ENCODE measurements around the gene PRKCE.

The PRKCE gene

DNA sequence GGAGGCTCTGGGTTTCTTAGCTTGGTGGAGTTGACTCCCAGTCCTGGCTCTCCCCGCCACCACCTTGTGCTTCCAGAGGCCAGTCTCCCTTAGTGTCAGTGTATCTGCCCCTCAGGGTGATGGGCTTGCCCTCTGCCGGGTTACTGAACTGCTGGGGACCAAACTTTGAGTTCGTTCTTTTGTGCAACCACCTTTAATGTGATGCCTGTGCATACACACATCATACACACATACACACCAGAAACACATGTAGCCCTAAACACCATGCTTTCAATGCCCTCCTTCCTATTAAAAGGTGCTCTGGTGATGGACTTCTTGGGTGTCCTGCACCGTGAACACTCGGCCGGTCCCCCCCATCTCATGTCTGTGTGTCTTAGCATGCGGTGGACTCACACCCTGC is 330.6 kb downstream of the PRKCE start:
- TF ChIP-seq, protein P1, sequence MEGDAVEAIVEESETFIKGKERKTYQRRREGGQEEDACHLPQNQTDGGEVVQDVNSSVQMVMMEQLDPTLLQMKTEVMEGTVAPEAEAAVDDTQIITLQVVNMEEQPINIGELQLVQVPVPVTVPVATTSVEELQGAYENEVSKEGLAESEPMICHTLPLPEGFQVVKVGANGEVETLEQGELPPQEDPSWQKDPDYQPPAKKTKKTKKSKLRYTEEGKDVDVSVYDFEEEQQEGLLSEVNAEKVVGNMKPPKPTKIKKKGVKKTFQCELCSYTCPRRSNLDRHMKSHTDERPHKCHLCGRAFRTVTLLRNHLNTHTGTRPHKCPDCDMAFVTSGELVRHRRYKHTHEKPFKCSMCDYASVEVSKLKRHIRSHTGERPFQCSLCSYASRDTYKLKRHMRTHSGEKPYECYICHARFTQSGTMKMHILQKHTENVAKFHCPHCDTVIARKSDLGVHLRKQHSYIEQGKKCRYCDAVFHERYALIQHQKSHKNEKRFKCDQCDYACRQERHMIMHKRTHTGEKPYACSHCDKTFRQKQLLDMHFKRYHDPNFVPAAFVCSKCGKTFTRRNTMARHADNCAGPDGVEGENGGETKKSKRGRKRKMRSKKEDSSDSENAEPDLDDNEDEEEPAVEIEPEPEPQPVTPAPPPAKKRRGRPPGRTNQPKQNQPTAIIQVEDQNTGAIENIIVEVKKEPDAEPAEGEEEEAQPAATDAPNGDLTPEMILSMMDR (IDR thresholded peaks at IDR 0.05): no peak

- TF ChIP-seq, protein P1 (IDR thresholded peaks at IDR 0.05): no peak
Measured at GRCh38 chr2:45983213-45983612, 331.7 kb downstream of the PRKCE start.

DNA sequence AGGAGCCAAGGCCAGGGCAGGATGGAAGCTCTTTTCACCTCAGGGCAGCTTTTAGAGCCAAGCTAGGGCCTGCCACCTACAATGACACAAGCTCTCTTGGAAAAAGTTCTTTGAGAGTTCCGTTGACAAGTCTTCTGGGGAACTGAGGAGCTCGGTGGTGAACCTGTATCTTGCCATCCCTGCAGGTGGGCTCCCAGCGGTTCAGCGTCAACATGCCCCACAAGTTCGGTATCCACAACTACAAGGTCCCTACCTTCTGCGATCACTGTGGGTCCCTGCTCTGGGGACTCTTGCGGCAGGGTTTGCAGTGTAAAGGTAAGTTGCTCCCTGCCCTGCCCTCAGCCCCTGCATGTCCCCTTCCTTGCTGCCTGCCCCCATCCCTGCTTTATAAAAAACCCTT is 332.9 kb downstream of the PRKCE start:
- TF ChIP-seq, protein P1 (IDR thresholded peaks at IDR 0.05): no peak

GRCh38 chr2:45984896-45985473 is 333.5 kb downstream of the PRKCE start:
- TF ChIP-seq, protein P1 (IDR thresholded peaks at IDR 0.05): no peak

GRCh38 chr2:45986509-45986908 is 335.0 kb downstream of the PRKCE start:
- TF ChIP-seq, protein P1 (IDR thresholded peaks at IDR 0.05): no peak

GRCh38 chr2:45987856-45988255 is 336.4 kb downstream of the PRKCE start:
- TF ChIP-seq, protein P1 (IDR thresholded peaks at IDR 0.05): no peak

DNA sequence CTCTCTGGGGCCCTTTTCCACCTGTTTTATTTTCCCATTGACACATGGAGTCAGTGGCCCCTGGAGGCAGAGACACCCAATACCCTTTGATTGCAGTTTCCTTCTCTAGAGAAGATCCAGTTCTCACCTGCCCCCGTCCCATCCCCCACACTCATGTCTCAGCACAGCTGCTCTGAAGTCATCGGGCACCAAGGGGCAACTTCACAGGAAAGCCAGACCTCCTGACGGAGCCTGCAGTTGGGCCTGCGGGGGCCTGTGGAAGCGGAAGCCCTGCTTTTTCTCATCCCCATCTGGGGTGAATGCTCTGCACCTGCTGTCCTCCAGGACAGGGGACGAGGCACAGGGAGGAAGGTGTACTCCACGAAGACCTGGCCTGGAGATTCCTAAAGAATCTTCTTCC is 337.4 kb downstream of the PRKCE start:
- TF ChIP-seq, protein P1 (IDR thresholded peaks at IDR 0.05): no peak

DNA sequence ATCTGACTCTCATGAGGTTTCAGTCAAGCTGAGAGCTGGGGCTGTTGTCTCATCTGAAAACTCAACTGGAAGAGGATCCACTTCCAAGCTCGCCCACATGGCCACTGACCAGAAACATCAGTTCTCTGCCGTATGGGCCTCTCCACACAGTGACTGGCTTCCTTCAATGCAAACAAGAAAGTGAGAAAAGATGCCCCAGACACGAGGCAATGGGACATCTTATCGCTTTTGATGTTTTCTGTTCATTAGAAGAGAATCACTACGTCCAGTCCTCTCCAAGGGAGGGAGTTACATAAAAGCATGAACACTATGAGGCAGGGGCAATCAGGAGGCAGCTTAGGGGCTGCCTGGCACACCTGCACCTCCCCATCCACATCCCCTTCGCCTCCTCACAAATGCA is 338.7 kb downstream of the PRKCE start:
- TF ChIP-seq, protein P1 (IDR thresholded peaks at IDR 0.05): no peak

Measured in LNCAP (cell line).